ENCODE results near the gene TTLL8. TPM values are rescaled to one million over a fixed set of nuclear protein-coding genes. Genes with fewer than 3 reads are reported as not detected.

Gene TTLL8
- total and polyA plus RNA-seq, 2 of the 8 experiments (the other 6 are each of a cell fraction or from before 2014, with no cell fraction given), result not detected

DNA sequence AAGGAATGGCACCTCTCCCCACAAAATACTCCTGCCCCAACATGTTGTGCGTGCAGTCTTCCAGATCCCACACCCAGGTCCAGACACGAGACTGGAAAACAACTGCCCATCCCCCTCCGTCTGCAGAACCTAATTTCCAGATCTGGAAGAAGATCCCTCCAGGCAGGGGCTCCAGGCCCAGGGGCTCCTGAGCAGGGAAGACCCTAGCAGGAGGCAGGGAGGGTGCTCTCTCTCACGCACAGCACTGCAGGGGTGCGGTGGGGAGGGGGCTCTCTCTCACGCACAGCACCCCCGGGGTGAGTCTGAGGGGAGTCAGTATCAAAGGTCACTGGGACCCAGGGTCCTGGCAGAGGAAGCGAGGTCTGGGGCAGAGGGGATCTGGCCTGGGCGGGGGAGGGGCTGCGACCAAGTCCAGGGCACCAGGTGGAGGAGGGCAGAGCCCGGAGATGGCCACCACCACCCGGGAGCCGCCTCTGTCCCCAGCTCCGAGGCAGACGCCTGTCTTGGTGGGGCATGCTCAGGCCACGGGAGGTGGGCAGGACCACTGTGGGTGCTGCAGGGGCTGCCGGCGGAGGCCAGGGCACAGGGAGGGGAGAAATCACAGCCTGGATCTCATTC lies 25.5 kb upstream of the TTLL8 start:
- H2AK5ac ChIP-seq (ENCODE audit: low read depth, low read length), result no peak overlapping the region
- no peak overlapping the region for H3K14ac ChIP-seq (ENCODE audit: insufficient read length)
- H3K18ac ChIP-seq (ENCODE audit: extremely low read depth, low read length), result peak overlapping the region; percentile 2; the same call in 1 of the 2 replicates
- H3K4me2 ChIP-seq (ENCODE audit: insufficient read depth in 1 of 2, low read depth in 2 of 2, low read length in 2 of 2), result no peak overlapping the region
- no peak for FAIRE-seq
- no peaks in the 10 kb centered on the region for H3K36me3 ChIP-seq (ENCODE audit: control insufficient read depth in 2 of 4, insufficient read depth in 4 of 4, low read length in 3 of 4)
- H3K23ac ChIP-seq (ENCODE audit: insufficient read length), result no peak overlapping the region
- H4K5ac ChIP-seq (ENCODE audit: insufficient read length, low read depth, low read length), result no peak overlapping the region
- H3K4ac ChIP-seq (replicated peaks; ENCODE audit: insufficient read length, low read depth, low read length), result no peak overlapping the region
- ChIA-PET POLR2A (ENCODE audit: partially characterized antibody) (no interaction called here), CTCF (ENCODE audit: partially characterized antibody) (interaction anchor here (1.2 to 2.4 kb wide), 4 partner anchors 9 to 123 kb away, joined by 3 to 9 read pairs (median 5); no protein-coding TSS in a partner anchor)
- no peak overlapping the region for H2AFZ ChIP-seq (ENCODE audit: low read length)
- H3K56ac ChIP-seq (replicated peaks; ENCODE audit: insufficient read length, low read depth, low read length), result no peak overlapping the region
- no peaks in the 10 kb centered on the region for H3K79me2 ChIP-seq (ENCODE audit: control insufficient read depth in 1 of 2, insufficient read depth in 2 of 2, low read length in 2 of 2)
- H3K9me3 ChIP-seq (ENCODE audit: insufficient read depth in 2 of 2, low read depth in 1 of 2, low read length in 1 of 2), result no peaks in the 10 kb centered on the region
- DNase-seq (ENCODE audit: low read depth in 1 of 2, low spot score in 2 of 2), result no peak
- H3K27me3 ChIP-seq (replicated peaks in 1 of 4; ENCODE audit: control insufficient read depth in 3 of 4, extremely low read depth in 1 of 4, insufficient read depth in 3 of 4, low read length in 3 of 4), result no peaks in the 10 kb centered on the region; a peak in 2 of 7 replicates
- H3K4me3 ChIP-seq (ENCODE audit: extremely low read depth in 1 of 4, insufficient read depth in 2 of 4, low read depth in 3 of 4, low read length in 4 of 4), result no peak overlapping the region
- no peaks in the 10 kb centered on the region for H3K79me1 ChIP-seq (ENCODE audit: low read depth, low read length)
- 0 out of 2 replicates have a peak overlapping the region, but pooled peaks have one; percentile 17 for H2BK12ac ChIP-seq (ENCODE audit: low read depth, low read length)
- H2BK15ac ChIP-seq (ENCODE audit: low read length), result 0 out of 2 replicates have a peak overlapping the region, but pooled peaks have one; percentile 46
- H2BK120ac ChIP-seq (replicated peaks; ENCODE audit: low read depth, low read length), result no peak overlapping the region
- no peak overlapping the region for H3K27ac ChIP-seq (ENCODE audit: low read depth, low read length)
- no peak overlapping the region for H2BK20ac ChIP-seq (ENCODE audit: low read length)
- H3K23me2 ChIP-seq (ENCODE audit: low read depth, low read length), result no peaks in the 10 kb centered on the region
- H2BK5ac ChIP-seq (ENCODE audit: low read depth, low read length), result no peak overlapping the region
- no peak overlapping the region for H3K9ac ChIP-seq (replicated peaks in 1 of 4; ENCODE audit: extremely low read depth in 1 of 4, low read depth in 3 of 4, low read length in 3 of 4)
- WGBS, 2 experiments (ENCODE audit: extremely low coverage in 1 of 2, insufficient coverage in 1 of 2, insufficient read length in 1 of 2, insufficient replicate concordance in 2 of 2, low coverage in 1 of 2, low lambda C conversion rate in 2 of 2, missing lambda C conversion rate in 1 of 2), result 84% methylated on average over 17 of the region's 18 CpGs; no CpG with 5 or more reads in 1 of the 2 experiments
- no peak overlapping the region for H4K8ac ChIP-seq (ENCODE audit: extremely low read depth, insufficient read depth, low read length)
- H3K4me1 ChIP-seq (replicated peaks in 1 of 4; ENCODE audit: control insufficient read depth in 3 of 4, insufficient read depth in 4 of 4, low read length in 3 of 4), result peaks cover 0 to 14% (median 7%) of the 10 kb centered on the region in 4 experiments; a peak in 5 of 7 replicates
- no peak overlapping the region for H4K91ac ChIP-seq (replicated peaks; ENCODE audit: insufficient read length, low read length)
- no peaks in the 10 kb centered on the region for H4K20me1 ChIP-seq (replicated peaks in 1 of 2; ENCODE audit: control insufficient read depth in 1 of 2, insufficient read depth in 2 of 2, low read length in 2 of 2)
- TF ChIP-seq, protein P1, sequence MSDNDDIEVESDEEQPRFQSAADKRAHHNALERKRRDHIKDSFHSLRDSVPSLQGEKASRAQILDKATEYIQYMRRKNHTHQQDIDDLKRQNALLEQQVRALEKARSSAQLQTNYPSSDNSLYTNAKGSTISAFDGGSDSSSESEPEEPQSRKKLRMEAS (IDR thresholded peaks at IDR 0.05), result no peak
- TF ChIP-seq NANOG (IDR thresholded peaks at IDR 0.05; ENCODE audit: insufficient read depth, low read depth, low read length, poor library complexity, severe bottlenecking) (no peak), HDAC6 (IDR thresholded peaks at IDR 0.05; ENCODE audit: low read depth, low read length) (no peak), RAD21 (IDR thresholded peaks at IDR 0.05 in 1 of 2, conservative IDR thresholded peaks at IDR 0.05 in 1 of 2; ENCODE audit: low read depth in 2 of 2, low read length in 2 of 2) (no peak), EZH2 (IDR thresholded peaks at IDR 0.05; ENCODE audit: low read depth, low read length, severe bottlenecking) (no peak), TBP (IDR thresholded peaks at IDR 0.05; ENCODE audit: low read depth, low read length) (no peak), GTF2F1 (IDR thresholded peaks at IDR 0.05; ENCODE audit: borderline replicate concordance, low read depth, low read length) (no peak), RXRA (IDR thresholded peaks at IDR 0.05; ENCODE audit: insufficient read depth, low read depth, low read length) (no peak), RBBP5 (IDR thresholded peaks at IDR 0.05; ENCODE audit: borderline replicate concordance, low read depth, low read length) (no peak), CHD1 (IDR thresholded peaks at IDR 0.05; ENCODE audit: low read depth, low read length) (no peak), SP1 (IDR thresholded peaks at IDR 0.05; ENCODE audit: low read depth, low read length) (no peak), SP2 (IDR thresholded peaks at IDR 0.05; ENCODE audit: low read length) (no peak), SIRT6 (IDR thresholded peaks at IDR 0.05; ENCODE audit: low read length) (no peak)

All from H1 (cell line).